ENCODE measurements around the gene ALKBH7. TPM values are rescaled to one million over a fixed set of nuclear protein-coding genes. Genes with fewer than 3 reads are reported as not detected.

ALKBH7 gene
- total RNA-seq, 5 donors from 2014 or later (not counting 1 experiment from before 2014, with no cell fraction given): 49.9 to 94.8 (median 83.5) TPM

DNA sequence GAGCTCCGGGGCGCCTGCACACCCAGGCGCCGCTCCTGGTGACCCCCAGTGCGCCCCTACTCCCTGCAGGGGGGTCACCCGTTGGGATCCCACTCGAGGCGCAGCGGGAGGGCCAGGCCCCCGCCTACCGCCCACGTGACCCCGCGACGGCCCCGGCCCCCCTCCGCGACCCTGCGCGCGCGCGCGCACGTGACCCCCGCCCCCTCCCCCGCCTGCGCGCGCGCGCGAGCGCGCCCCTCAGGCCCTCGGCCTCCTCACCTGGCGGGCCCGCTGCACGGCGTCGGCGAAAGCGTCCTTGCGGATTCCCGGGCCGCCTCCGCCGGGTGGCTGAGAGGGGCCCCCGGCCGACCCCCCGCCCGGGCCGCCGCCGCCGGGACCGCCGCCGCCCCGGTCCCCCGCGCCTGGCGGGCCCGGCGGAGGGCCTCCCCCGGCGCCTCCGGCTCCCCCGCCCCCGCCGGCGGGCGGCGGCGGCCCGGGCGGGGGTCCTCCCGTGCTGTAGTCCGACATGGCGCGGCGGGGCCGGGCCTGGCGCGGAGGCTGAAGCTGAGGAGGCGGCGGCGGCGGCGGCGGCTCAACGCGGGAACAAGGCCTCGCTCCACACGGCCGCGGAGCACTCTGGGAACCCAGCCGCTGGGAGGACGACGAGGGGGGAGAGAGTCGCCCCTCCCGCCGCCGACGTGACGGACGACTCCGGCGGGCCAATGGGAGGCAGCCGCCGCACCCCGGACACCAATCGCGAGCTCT lies 51.8 kb downstream of the ALKBH7 start, which contains the start of gene KHSRP:
Gene KHSRP, minus strand, starts transcription at position 617 of the 744 bp plus-strand sequence. Its CDS starts 110 bp downstream, at position 507.
- Mint-ChIP-seq H3K4me3 (peak within 1 kb of the TSS; percentile 83 to 86 (median 83)), H3K9me3 (no peaks in the 10 kb centered on the region), H3K27me3 (no peaks in the 10 kb centered on the region), H3K4me1 (peaks cover 35 to 44% (median 37%) of the 10 kb centered on the region in 3 donors), H3K36me3 (peaks cover 10% of the 10 kb centered on the region), H3K27ac (peak within 1 kb of the TSS; percentile 85 to 97)
- ChIA-PET CTCF (interaction anchor here (0.6 to 1.4 kb wide), 6 partner anchors 32 to 439 kb away, joined by 3 to 9 read pairs (median 4); partner anchors contain the start of genes ALKBH7 (in 1 of the 2), DENND1C (in 1 of the 2) and GTF2F1 (in 1 of the 2)), POLR2A (interaction anchor here (0.6 to 1.1 kb wide), 5 partner anchors 32 to 1508 kb away, joined by 3 to 9 read pairs (median 3); partner anchors contain the start of genes ALKBH7 (in 1 of the 2), DENND1C (in 1 of the 2) and GTF2F1 (in 1 of the 2))
- ATAC-seq (replicated peaks in 1 of 4): no peak
- Histone ChIP-seq H3K4me3 (ENCODE audit: control insufficient read depth in 1 of 2, extremely low read depth in 1 of 2, low read length in 1 of 2) (peak within 1 kb of the TSS; percentile 74 to 86), H3K4me1 (ENCODE audit: control insufficient read depth in 1 of 2, extremely low read depth in 1 of 2, insufficient read depth in 2 of 2, low read length in 2 of 2) (peaks cover 13 to 43% of the 10 kb centered on the region in 2 experiments), H3K27me3 (replicated peaks in 1 of 2; ENCODE audit: control insufficient read depth in 2 of 2, extremely low read depth in 1 of 2, insufficient read depth in 2 of 2, low read length in 1 of 2) (peaks cover 0 to 4% of the 10 kb centered on the region in 2 experiments), H3K9me3 (no peaks in the 10 kb centered on the region), H3K27ac (ENCODE audit: low read length) (peak within 1 kb of the TSS; percentile 96), H3K36me3 (ENCODE audit: control insufficient read depth in 2 of 2, extremely low read depth in 1 of 2, insufficient read depth in 1 of 2, low read length in 1 of 2) (peaks cover 0 to 29% of the 10 kb centered on the region in 2 donors)
- WGBS (ENCODE audit: insufficient coverage): under 1% methylated on average over 105 of the region's 114 CpGs
- DNase-seq: peak in 15 of 35 experiments; percentile 9 to 53 (median 21)

Other genes starting within 250 kb of the ALKBH7 start
- not detected for gene ACSBG2, start 237.1 kb upstream of the ALKBH7 start, total RNA-seq
- gene MLLT1, start 92.8 kb upstream of the ALKBH7 start, total RNA-seq: 10 to 100 TPM; 31.4 to 59.8 (median 57.2) TPM
- 1 to 10 TPM in 2 of 5 donors, under 1 TPM in 3; 0.16 to 2.7 (median 0.63) TPM for gene ACER1, start 39.2 kb upstream of the ALKBH7 start, total RNA-seq
- 10 to 100 TPM; 74.0 to 92.0 (median 77.2) TPM for gene CLPP, start 11.3 kb upstream of the ALKBH7 start, total RNA-seq
- gene PSPN, start 3.1 kb downstream of the ALKBH7 start, total RNA-seq: 1 to 10 TPM; 1.7 to 4.1 (median 3.2) TPM
- 10 to 100 TPM; 52.6 to 63.1 (median 60.3) TPM for gene GTF2F1, start 20.4 kb downstream of the ALKBH7 start, total RNA-seq
- 100 to 1,000 TPM; 147 to 194 (median 189) TPM for gene KHSRP, start 52.0 kb downstream of the ALKBH7 start, total RNA-seq
- gene SLC25A41, start 61.0 kb downstream of the ALKBH7 start, total RNA-seq: under 1 TPM in 3 of 5 donors, not detected in 2; 0.33 to 0.35 (median 0.33) TPM
- gene SLC25A23, start 87.0 kb downstream of the ALKBH7 start, total RNA-seq: 10 to 100 TPM; 15.5 to 28.0 (median 25.5) TPM
- gene CRB3, start 91.5 kb downstream of the ALKBH7 start, total RNA-seq: 1 to 10 TPM; 5.7 to 6.5 (median 5.9) TPM
- 100 to 1,000 TPM; 107 to 140 (median 114) TPM for gene DENND1C, start 109.0 kb downstream of the ALKBH7 start, total RNA-seq
- gene TUBB4A, start 129.5 kb downstream of the ALKBH7 start, total RNA-seq: 1 to 10 TPM; 3.3 to 7.6 (median 5.0) TPM
- 1 to 10 TPM; 1.3 to 6.0 (median 1.6) TPM for gene TNFSF9, start 158.2 kb downstream of the ALKBH7 start, total RNA-seq
- 1 to 10 TPM; 1.9 to 4.3 (median 2.0) TPM for gene CD70, start 218.4 kb downstream of the ALKBH7 start, total RNA-seq